ENCODE data around the gene OR51L1.

Gene OR51L1

GRCh38 chr11:5046754-5047330 lies 52.2 kb downstream of the OR51L1 start:
- DNase-seq (ENCODE audit: low spot score), result no peak
